Measurements from ENCODE around the gene FRMD8.
A peak's percentile ranks its signal among the peaks of the same experiment; 100 is the strongest.

FRMD8 gene

DNA sequence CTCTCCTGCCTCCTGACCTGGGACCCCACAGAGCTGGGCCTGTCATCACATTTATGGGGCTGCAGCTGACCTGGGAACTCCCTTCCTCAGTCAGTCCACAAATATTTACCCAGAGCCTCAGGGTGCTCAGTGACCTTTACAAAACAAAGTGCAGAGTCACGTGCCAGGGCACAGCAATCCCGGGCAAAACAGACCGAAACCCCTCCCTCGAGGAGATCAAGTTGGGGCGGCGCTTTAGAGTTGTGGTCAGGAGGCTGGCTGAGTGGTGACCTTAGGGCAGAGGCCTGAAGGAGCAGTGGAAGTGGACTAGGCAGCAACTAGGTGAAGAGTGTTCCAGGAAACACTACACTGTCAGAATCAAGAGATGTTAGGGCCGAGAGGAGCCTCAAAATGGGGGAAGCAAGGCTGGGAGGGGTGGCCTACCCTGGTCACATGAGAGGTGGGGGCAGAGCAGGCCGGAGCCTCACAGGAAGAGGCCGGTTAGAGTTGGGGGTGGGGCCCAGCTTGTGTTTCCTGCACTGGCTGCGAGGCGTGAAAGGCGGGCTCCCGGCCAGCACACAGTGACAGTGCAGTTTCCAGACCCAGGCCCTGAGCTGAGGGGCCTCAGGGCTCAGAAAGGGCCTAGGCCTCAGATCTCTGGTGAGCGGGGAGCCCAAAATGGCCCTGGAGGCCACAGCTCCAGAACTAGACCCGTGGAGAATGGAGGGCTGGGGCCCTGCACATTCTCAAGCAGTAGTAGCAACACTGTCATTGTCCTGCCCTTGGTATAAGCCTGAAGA lies 32.4 kb downstream of the FRMD8 start:
- Histone ChIP-seq H3K36me3 (ENCODE audit: control insufficient read depth, insufficient read depth, low read length) (no peaks in the 10 kb centered on the region), H3K27me3 (replicated peaks; ENCODE audit: control insufficient read depth, insufficient read depth, low read length, poor library complexity, severe bottlenecking) (no peaks in the 10 kb centered on the region), H3K9me3 (ENCODE audit: control insufficient read depth, low read length) (no peaks in the 10 kb centered on the region), H3K4me3 (ENCODE audit: insufficient read depth, low read depth, low read length, poor library complexity, severe bottlenecking) (peak overlapping the region; percentile 53), H3K4me1 (ENCODE audit: control insufficient read depth, insufficient read depth, low read length, poor library complexity, severe bottlenecking) (peaks cover 57% of the 10 kb centered on the region), H3K27ac (ENCODE audit: insufficient read depth, low read length, poor library complexity, severe bottlenecking) (peak overlapping the region; percentile 99)
- DNase-seq: peak; percentile 62 to 70 (median 63)

DNA sequence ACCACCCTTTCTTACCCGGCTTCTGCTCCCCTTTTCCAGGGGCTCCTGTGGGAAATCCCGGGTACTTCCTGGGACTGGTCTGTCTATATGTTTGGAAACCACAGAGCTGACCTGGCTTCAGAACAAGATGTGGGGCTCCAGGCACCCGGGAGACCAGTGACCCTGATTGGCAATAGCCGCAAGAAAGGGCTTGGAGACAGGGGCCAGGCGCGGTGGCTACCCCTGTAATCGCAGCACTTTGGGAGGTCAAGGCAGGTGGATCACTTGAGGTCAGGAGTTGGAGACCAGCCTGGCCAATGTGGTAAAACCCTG lies 33.0 kb downstream of the FRMD8 start:
- no peak for DNase-seq
- no peaks in the 10 kb centered on the region for H3K27me3 ChIP-seq (replicated peaks; ENCODE audit: control insufficient read depth, insufficient read depth, low read length, poor library complexity, severe bottlenecking)
- peak overlapping the region; percentile 99 for H3K27ac ChIP-seq (ENCODE audit: insufficient read depth, low read length, poor library complexity, severe bottlenecking)
- H3K4me3 ChIP-seq (ENCODE audit: insufficient read depth, low read depth, low read length, poor library complexity, severe bottlenecking): peak overlapping the region; percentile 53
- H3K36me3 ChIP-seq (ENCODE audit: control insufficient read depth, insufficient read depth, low read length): no peaks in the 10 kb centered on the region
- no peaks in the 10 kb centered on the region for H3K9me3 ChIP-seq (ENCODE audit: control insufficient read depth, low read length)
- H3K4me1 ChIP-seq (ENCODE audit: control insufficient read depth, insufficient read depth, low read length, poor library complexity, severe bottlenecking): peaks cover 57% of the 10 kb centered on the region

DNA sequence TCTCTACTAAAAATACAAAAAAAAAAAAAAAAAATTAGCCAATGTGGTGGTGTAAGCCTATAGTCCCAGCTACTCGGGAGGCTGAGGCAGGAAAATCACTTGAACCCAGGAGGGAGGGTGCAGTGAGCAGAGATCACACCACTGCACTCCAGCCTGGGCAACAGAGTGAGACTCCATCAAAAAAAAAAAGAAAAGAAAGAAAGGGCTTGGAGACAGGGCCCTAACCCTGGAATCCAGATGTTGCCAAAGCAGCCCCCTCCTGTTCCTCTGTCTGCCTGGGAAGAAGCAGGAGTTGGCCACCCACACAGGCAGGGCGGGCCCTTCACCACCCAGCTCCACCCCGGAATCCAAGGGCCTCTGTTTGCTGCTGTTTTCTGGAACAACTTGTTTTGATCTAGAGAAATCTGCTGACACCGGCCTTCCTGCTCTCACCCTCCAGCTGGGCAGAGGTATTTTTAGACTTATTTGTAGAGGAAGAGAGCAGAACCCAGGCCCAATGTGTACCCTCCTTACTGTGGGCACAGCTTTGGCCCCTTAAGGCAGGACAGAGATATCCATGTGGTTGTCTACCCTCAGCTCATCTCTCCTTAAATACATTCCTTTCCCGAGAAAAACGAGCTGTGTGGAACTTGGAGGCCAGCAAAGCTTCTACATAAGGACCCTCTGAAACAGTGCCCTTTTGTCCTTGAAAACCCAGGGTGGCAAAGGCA lies 33.5 kb downstream of the FRMD8 start:
- H3K27ac ChIP-seq (ENCODE audit: insufficient read depth, low read length, poor library complexity, severe bottlenecking): peak overlapping the region; percentile 99
- peak overlapping the region; percentile 53 for H3K4me3 ChIP-seq (ENCODE audit: insufficient read depth, low read depth, low read length, poor library complexity, severe bottlenecking)
- no peaks in the 10 kb centered on the region for H3K9me3 ChIP-seq (ENCODE audit: control insufficient read depth, low read length)
- H3K36me3 ChIP-seq (ENCODE audit: control insufficient read depth, insufficient read depth, low read length): no peaks in the 10 kb centered on the region
- peaks cover 57% of the 10 kb centered on the region for H3K4me1 ChIP-seq (ENCODE audit: control insufficient read depth, insufficient read depth, low read length, poor library complexity, severe bottlenecking)
- DNase-seq: peak; percentile 46 to 56 (median 55)
- no peaks in the 10 kb centered on the region for H3K27me3 ChIP-seq (replicated peaks; ENCODE audit: control insufficient read depth, insufficient read depth, low read length, poor library complexity, severe bottlenecking)

DNA sequence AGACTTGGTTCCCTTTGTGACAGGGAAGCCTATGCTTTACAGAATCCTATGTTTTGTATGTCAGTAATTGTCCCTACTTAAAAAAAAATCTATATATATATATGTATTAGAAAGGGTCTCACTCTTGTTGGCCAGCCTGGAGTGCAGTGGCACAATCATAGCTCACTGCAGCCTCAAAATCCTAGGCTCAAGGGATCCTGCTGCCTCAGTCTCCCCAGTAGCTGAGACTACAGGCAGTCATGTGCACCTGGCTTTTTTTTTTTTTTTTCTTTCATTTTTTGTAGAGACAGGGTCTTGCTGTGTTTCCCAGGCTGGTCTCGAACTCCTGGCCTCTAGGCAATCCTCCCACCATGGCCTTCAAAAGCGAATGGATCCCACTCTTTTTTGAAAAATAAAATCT lies 34.1 kb downstream of the FRMD8 start:
- peaks cover 57% of the 10 kb centered on the region for H3K4me1 ChIP-seq (ENCODE audit: control insufficient read depth, insufficient read depth, low read length, poor library complexity, severe bottlenecking)
- peak overlapping the region; percentile 80 for H3K4me3 ChIP-seq (ENCODE audit: insufficient read depth, low read depth, low read length, poor library complexity, severe bottlenecking)
- no peak for DNase-seq

DNA sequence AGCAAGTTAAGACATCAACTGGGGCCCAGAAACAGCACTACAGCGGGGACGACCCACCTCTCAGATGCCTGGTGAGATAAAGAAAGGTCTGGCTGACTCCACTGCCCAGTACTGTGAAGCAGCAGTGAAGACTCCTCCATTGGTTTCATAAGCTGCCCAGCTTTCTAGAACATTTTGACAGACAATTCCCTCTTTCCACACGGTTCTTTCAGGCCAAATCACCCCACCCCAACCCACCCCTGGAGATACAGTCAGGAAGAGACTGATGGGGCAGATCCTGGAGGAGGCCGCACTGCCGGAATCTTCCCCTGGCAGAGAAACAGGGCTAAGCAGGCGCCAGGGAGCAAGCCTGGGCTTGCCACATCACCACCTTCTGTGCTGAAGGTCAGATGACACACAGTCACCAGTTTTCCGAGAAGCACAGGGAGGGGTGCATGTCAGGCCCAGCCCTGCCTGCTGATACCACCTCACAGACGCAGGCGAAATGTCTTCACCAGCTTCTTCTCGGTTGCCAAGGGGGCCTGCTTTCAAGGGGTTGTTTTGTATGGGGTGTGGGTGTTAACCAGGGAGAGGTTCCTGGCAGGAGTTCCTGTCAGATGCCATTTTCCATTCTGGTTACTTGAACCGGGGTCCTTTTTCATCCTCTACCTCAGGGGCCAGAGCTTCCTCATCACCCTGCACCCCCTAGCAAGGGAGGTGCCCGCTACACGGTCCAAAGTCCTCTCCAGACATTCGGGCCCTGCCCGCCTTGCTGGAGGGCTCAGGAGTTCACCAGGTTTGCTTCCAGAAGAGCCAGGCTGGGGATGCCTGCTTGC lies 34.7 kb downstream of the FRMD8 start:
- Histone ChIP-seq H3K27me3 (replicated peaks; ENCODE audit: control insufficient read depth, insufficient read depth, low read length, poor library complexity, severe bottlenecking) (no peaks in the 10 kb centered on the region), H3K36me3 (ENCODE audit: control insufficient read depth, insufficient read depth, low read length) (peaks cover 6% of the 10 kb centered on the region), H3K9me3 (ENCODE audit: control insufficient read depth, low read length) (no peaks in the 10 kb centered on the region), H3K27ac (ENCODE audit: insufficient read depth, low read length, poor library complexity, severe bottlenecking) (peak overlapping the region; percentile 99), H3K4me1 (ENCODE audit: control insufficient read depth, insufficient read depth, low read length, poor library complexity, severe bottlenecking) (peaks cover 57% of the 10 kb centered on the region), H3K4me3 (ENCODE audit: insufficient read depth, low read depth, low read length, poor library complexity, severe bottlenecking) (peak overlapping the region; percentile 80)
- peak; percentile 78 to 88 (median 83) for DNase-seq

More for the DNA sequence above, 34.1 kb downstream of the FRMD8 start:
- H3K27ac ChIP-seq (ENCODE audit: insufficient read depth, low read length, poor library complexity, severe bottlenecking): peak overlapping the region; percentile 99
- H3K9me3 ChIP-seq (ENCODE audit: control insufficient read depth, low read length): no peaks in the 10 kb centered on the region
- H3K36me3 ChIP-seq (ENCODE audit: control insufficient read depth, insufficient read depth, low read length): peaks cover 2% of the 10 kb centered on the region
- no peaks in the 10 kb centered on the region for H3K27me3 ChIP-seq (replicated peaks; ENCODE audit: control insufficient read depth, insufficient read depth, low read length, poor library complexity, severe bottlenecking)

DNA sequence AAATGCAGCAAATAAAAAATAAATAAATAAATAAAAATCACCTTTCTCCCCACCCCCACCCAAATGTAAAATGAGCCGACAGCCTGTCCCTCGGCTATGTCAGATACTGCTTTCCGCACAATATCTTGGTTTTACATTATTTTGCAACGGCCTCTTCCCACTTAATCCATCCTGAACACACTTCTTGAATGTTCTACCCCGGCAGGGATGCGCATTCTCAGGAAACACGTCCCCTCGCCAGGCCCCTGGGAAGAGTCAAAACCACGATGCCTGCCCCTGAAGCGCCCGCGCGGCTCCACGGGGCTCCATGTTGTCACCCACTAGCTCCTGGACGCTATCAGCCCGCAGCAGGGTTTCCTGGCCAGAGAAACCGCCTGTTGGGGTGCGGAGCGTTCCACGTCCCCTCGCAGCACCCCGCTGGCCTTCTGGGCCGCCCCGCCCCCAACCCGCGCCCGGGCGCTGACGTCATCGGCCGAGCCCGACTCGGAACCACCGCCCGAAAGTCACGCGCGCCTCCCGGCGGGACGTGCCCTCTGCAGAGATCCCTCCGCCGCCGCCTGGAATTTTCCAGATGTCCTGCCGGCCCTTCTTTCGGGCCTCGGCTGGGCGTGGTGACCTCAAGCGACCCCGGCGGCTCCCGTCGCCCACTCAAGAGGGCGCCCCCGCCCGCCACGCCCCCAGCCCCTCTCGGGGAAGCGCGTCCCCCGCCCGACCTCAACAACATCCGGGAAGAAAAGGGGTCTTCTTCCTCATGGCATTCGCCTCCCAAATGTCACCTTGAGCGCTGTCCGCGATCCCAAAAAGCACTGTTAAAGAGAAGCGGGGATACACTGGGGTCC lies 35.6 kb downstream of the FRMD8 start:
- DNase-seq: peak; percentile 81 to 88 (median 86)
- Histone ChIP-seq H3K36me3 (ENCODE audit: control insufficient read depth, insufficient read depth, low read length) (peaks cover 6% of the 10 kb centered on the region), H3K4me3 (ENCODE audit: insufficient read depth, low read depth, low read length, poor library complexity, severe bottlenecking) (peak overlapping the region; percentile 80), H3K27me3 (replicated peaks; ENCODE audit: control insufficient read depth, insufficient read depth, low read length, poor library complexity, severe bottlenecking) (no peaks in the 10 kb centered on the region), H3K9me3 (ENCODE audit: control insufficient read depth, low read length) (no peaks in the 10 kb centered on the region), H3K27ac (ENCODE audit: insufficient read depth, low read length, poor library complexity, severe bottlenecking) (peak overlapping the region; percentile 99), H3K4me1 (ENCODE audit: control insufficient read depth, insufficient read depth, low read length, poor library complexity, severe bottlenecking) (peaks cover 57% of the 10 kb centered on the region)

DNA sequence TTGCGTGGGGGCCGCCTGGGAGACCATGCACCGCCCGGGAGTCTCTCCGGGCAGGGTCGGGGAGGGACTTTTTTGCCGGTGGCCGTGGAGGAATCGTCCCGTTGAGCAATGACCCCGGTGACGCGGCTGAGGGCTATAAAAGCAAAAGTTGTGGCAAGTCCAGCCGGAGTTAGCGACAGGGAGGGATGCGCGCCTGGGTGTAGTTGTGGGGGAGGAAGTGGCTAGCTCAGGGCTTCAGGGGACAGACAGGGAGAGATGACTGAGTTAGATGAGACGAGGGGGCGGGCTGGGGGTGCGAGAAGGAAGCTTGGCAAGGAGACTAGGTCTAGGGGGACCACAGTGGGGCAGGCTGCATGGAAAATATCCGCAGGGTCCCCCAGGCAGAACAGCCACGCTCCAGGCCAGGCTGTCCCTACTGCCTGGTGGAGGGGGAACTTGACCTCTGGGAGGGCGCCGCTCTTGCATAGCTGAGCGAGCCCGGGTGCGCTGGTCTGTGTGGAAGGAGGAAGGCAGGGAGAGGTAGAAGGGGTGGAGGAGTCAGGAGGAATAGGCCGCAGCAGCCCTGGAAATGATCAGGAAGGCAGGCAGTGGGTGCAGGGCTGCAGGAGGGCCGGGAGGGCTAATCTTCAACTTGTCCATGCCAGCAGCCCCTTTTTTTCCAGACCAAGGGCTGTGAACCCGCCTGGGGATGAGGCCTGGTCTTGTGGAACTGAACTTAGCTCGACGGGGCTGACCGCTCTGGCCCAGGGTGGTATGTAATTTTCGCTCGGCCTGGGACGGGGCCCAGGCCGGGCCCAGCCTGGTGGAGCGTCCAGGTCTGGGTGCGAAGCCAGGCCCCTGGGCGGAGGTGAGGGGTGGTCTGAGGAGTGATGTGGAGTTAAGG lies 36.4 kb downstream of the FRMD8 start, which contains the start of gene NEAT1:
Gene NEAT1, plus strand, starts transcription at position 166 of the 883 bp plus-strand sequence.
- peak; percentile 74 to 90 (median 86) for DNase-seq
- Histone ChIP-seq H3K4me1 (ENCODE audit: control insufficient read depth, insufficient read depth, low read length, poor library complexity, severe bottlenecking) (peaks cover 57% of the 10 kb centered on the region), H3K4me3 (ENCODE audit: insufficient read depth, low read depth, low read length, poor library complexity, severe bottlenecking) (peak within 1 kb of the TSS; percentile 80), H3K27me3 (replicated peaks; ENCODE audit: control insufficient read depth, insufficient read depth, low read length, poor library complexity, severe bottlenecking) (no peaks in the 10 kb centered on the region), H3K36me3 (ENCODE audit: control insufficient read depth, insufficient read depth, low read length) (peaks cover 6% of the 10 kb centered on the region), H3K9me3 (ENCODE audit: control insufficient read depth, low read length) (no peaks in the 10 kb centered on the region), H3K27ac (ENCODE audit: insufficient read depth, low read length, poor library complexity, severe bottlenecking) (peak within 1 kb of the TSS; percentile 99)

DNA sequence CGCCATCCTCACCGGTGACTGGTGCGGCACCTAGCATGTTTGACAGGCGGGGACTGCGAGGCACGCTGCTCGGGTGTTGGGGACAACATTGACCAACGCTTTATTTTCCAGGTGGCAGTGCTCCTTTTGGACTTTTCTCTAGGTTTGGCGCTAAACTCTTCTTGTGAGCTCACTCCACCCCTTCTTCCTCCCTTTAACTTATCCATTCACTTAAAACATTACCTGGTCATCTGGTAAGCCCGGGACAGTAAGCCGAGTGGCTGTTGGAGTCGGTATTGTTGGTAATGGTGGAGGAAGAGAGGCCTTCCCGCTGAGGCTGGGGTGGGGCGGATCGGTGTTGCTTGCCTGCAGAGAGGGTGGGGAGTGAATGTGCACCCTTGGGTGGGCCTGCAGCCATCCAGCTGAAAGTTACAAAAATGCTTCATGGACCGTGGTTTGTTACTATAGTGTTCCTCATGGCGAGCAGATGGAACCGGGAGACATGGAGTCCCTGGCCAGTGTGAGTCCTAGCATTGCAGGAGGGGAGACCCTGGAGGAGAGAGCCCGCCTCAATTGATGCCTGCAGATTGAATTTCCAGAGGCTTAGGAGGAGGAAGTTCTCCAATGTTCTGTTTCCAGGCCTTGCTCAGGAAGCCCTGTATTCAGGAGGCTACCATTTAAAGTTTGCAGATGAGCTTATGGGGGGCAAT lies 37.2 kb downstream of the FRMD8 start:
- peaks cover 58% of the 10 kb centered on the region for H3K4me1 ChIP-seq (ENCODE audit: control insufficient read depth, insufficient read depth, low read length, poor library complexity, severe bottlenecking)
- no peaks in the 10 kb centered on the region for H3K27me3 ChIP-seq (replicated peaks; ENCODE audit: control insufficient read depth, insufficient read depth, low read length, poor library complexity, severe bottlenecking)
- DNase-seq: no peak
- H3K9me3 ChIP-seq (ENCODE audit: control insufficient read depth, low read length): no peaks in the 10 kb centered on the region
- H3K36me3 ChIP-seq (ENCODE audit: control insufficient read depth, insufficient read depth, low read length): peaks cover 6% of the 10 kb centered on the region
- H3K4me3 ChIP-seq (ENCODE audit: insufficient read depth, low read depth, low read length, poor library complexity, severe bottlenecking): peak overlapping the region; percentile 80
- peak overlapping the region; percentile 99 for H3K27ac ChIP-seq (ENCODE audit: insufficient read depth, low read length, poor library complexity, severe bottlenecking)

Measured in effector memory CD4-positive, alpha-beta T cell (primary cell).